Progenitor cell of endocrine pancreas (in vitro differentiated cells): ENCODE data around the gene ATF7. TPM values are rescaled to one million over a fixed set of nuclear protein-coding genes. Genes with fewer than 3 reads are reported as not detected.

Experiments used
- DNase-seq: peaks from one replicate; pipeline ENCODE4 v3.0.0; 2021; ENCODE audit warnings: low spot score; ENCODE audit not compliant: unreplicated experiment
- H3K27ac Mint-ChIP-seq: 2 replicates; pipeline ENCODE4 v1.8.0; 2021; ENCODE audit warnings: mild to moderate bottlenecking, moderate library complexity, mixed read lengths
- H3K27me3 Mint-ChIP-seq: 2 replicates; pipeline ENCODE4 v1.8.0; 2021; ENCODE audit warnings: mixed read lengths
- H3K36me3 Mint-ChIP-seq: 2 replicates; pipeline ENCODE4 v1.8.0; 2022; ENCODE audit warnings: mixed read lengths; ENCODE audit not compliant: insufficient read depth
- H3K4me1 Mint-ChIP-seq: 2 replicates; pipeline ENCODE4 v1.8.0; 2021; ENCODE audit warnings: low read depth, mixed read lengths
- H3K4me3 Mint-ChIP-seq: 2 replicates; pipeline ENCODE4 v1.8.0; 2021; ENCODE audit warnings: low read depth, mild to moderate bottlenecking, moderate library complexity, mixed read lengths
- H3K9me3 Mint-ChIP-seq: 2 replicates; pipeline ENCODE4 v1.8.0; 2021; ENCODE audit warnings: low read depth, mixed read lengths
- total RNA-seq: library from RNA; stranded (reverse); gene quantifications from 2 replicates; pipeline ENCODE4 v1.2.1, GENCODE V29; 2021
- TF ChIP-seq, protein P1 (sequence below): fragments of 200-600 bp; sonication (generic); IDR thresholded peaks from one replicate; pipeline ENCODE4 v1.5.0; 2021; ENCODE audit warnings: antibody characterized with exemption, mild to moderate bottlenecking; ENCODE audit not compliant: unreplicated experiment

ATF7 gene
- total RNA-seq, 1 donor from 2014 or later = 51.7 TPM

- TF ChIP-seq, protein P1, sequence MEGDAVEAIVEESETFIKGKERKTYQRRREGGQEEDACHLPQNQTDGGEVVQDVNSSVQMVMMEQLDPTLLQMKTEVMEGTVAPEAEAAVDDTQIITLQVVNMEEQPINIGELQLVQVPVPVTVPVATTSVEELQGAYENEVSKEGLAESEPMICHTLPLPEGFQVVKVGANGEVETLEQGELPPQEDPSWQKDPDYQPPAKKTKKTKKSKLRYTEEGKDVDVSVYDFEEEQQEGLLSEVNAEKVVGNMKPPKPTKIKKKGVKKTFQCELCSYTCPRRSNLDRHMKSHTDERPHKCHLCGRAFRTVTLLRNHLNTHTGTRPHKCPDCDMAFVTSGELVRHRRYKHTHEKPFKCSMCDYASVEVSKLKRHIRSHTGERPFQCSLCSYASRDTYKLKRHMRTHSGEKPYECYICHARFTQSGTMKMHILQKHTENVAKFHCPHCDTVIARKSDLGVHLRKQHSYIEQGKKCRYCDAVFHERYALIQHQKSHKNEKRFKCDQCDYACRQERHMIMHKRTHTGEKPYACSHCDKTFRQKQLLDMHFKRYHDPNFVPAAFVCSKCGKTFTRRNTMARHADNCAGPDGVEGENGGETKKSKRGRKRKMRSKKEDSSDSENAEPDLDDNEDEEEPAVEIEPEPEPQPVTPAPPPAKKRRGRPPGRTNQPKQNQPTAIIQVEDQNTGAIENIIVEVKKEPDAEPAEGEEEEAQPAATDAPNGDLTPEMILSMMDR = no peak
- Mint-ChIP-seq H3K4me3 (no peak overlapping the region), H3K27ac (no peak overlapping the region), H3K4me1 (peaks cover 8% of the 10 kb centered on the region), H3K36me3 (peaks cover 16% of the 10 kb centered on the region), H3K9me3 (no peaks in the 10 kb centered on the region), H3K27me3 (no peaks in the 10 kb centered on the region)
- no peak for DNase-seq
These were observed 29.2 kb downstream of the ATF7 start for GRCh38 chr12:53596920-53597363.

- no peak overlapping the region for H3K4me3 Mint-ChIP-seq
- H3K9me3 Mint-ChIP-seq = no peaks in the 10 kb centered on the region
- TF ChIP-seq, protein P1 = no peak
- DNase-seq = no peak
- no peaks in the 10 kb centered on the region for H3K27me3 Mint-ChIP-seq
- H3K4me1 Mint-ChIP-seq = peaks cover 18% of the 10 kb centered on the region
- no peak overlapping the region for H3K27ac Mint-ChIP-seq
- H3K36me3 Mint-ChIP-seq = peaks cover 12% of the 10 kb centered on the region
These were observed 31.1 kb downstream of the ATF7 start for GRCh38 chr12:53594897-53595615.

GRCh38 chr12:53593707-53594106 is 32.5 kb downstream of the ATF7 start:
- H3K9me3 Mint-ChIP-seq = no peaks in the 10 kb centered on the region
- TF ChIP-seq, protein P1 = no peak
- DNase-seq = no peak
- peaks cover 18% of the 10 kb centered on the region for H3K4me1 Mint-ChIP-seq
- H3K36me3 Mint-ChIP-seq = peaks cover 9% of the 10 kb centered on the region
- H3K27me3 Mint-ChIP-seq = no peaks in the 10 kb centered on the region
- H3K27ac Mint-ChIP-seq = no peak overlapping the region
- no peak overlapping the region for H3K4me3 Mint-ChIP-seq

GRCh38 chr12:53593031-53593430 is 33.2 kb downstream of the ATF7 start:
- Mint-ChIP-seq H3K4me3 (no peak overlapping the region), H3K27me3 (no peaks in the 10 kb centered on the region), H3K36me3 (peaks cover 5% of the 10 kb centered on the region), H3K27ac (no peak overlapping the region), H3K4me1 (peaks cover 18% of the 10 kb centered on the region), H3K9me3 (no peaks in the 10 kb centered on the region)
- no peak for DNase-seq
- TF ChIP-seq, protein P1 = no peak

GRCh38 chr12:53592426-53592825 is 33.8 kb downstream of the ATF7 start:
- no peak for DNase-seq
- H3K4me3 Mint-ChIP-seq = no peak overlapping the region
- TF ChIP-seq, protein P1 = no peak
- H3K4me1 Mint-ChIP-seq = peaks cover 18% of the 10 kb centered on the region
- H3K36me3 Mint-ChIP-seq = peaks cover 2% of the 10 kb centered on the region
- no peak overlapping the region for H3K27ac Mint-ChIP-seq
- H3K9me3 Mint-ChIP-seq = no peaks in the 10 kb centered on the region
- H3K27me3 Mint-ChIP-seq = no peaks in the 10 kb centered on the region
